Heart left ventricle (tissue), 16 donors: ENCODE results near the gene DMD. TPM values are rescaled to one million over a fixed set of nuclear protein-coding genes. Genes with fewer than 3 reads are reported as not detected.
"Not testable (repeated sequence)": the region's sequence is repeated elsewhere in the genome, so short reads cannot be mapped to it uniquely, and the experiment has no call there.

ENCODE experiments used
- ATAC-seq, 4 donors: fragments of 200-7000 bp; cut with Tn5 transposase; one replicate each; pipeline ENCODE4 v1.9.1; 2020 to 2022; ENCODE audit warnings: moderate library complexity in 4 of 4, mild to moderate bottlenecking in 3 of 4, moderate number of reproducible peaks in 1 of 4
- DNase-seq, 5 donors: peaks; one replicate each; pipeline ENCODE4 v3.0.0-alpha.2; 2020
- H3K27ac ChIP-seq, 12 donors: fragments of 200-600 bp; sonication (generic) in 4 of 12; one replicate each; pipeline versions ENCODE4 v1.5.0 to v1.8.0; 2016 to 2022; ENCODE audit warnings: mild to moderate bottlenecking in 2 of 12
- H3K27me3 ChIP-seq, 9 donors: fragments of 200-600 bp; sonication (generic) in 2 of 9; one replicate each; pipeline versions ENCODE4 v1.5.1 to v1.8.0; 2016 to 2022; ENCODE audit warnings: mild to moderate bottlenecking in 3 of 9
- H3K36me3 ChIP-seq, 9 donors: fragments of 200-600 bp; sonication (generic) in 2 of 9; one replicate each; pipeline versions ENCODE4 v1.5.0 to v1.8.0; 2018 to 2022; ENCODE audit warnings: mild to moderate bottlenecking in 2 of 9
- H3K4me1 ChIP-seq, 12 donors: fragments of 200-600 bp; sonication (generic) in 4 of 12; one replicate each; pipeline versions ENCODE4 v1.5.0 to v1.8.0; 2016 to 2022; ENCODE audit warnings: mild to moderate bottlenecking in 3 of 12
- H3K4me3 ChIP-seq, 12 donors: fragments of 200-600 bp; sonication (generic) in 4 of 12; one replicate each; pipeline versions ENCODE4 v1.5.0 to v1.8.0; 2017 to 2022; ENCODE audit warnings: mild to moderate bottlenecking in 9 of 12, moderate library complexity in 4 of 12
- H3K9me3 ChIP-seq, 12 donors: fragments of 200-600 bp; sonication (generic) in 4 of 12; one replicate each; pipeline versions ENCODE4 v1.5.0 to v1.8.0; 2016 to 2022; ENCODE audit warnings: mild to moderate bottlenecking in 1 of 12
- CTCF ChIP-seq, 12 donors: fragments of 200-600 bp; sonication (generic) in 4 of 12; IDR thresholded peaks; one replicate each; pipeline versions ENCODE4 v1.5.0 to v1.8.0; 2018 to 2022; ENCODE audit warnings: antibody characterized with exemption in 12 of 12, mild to moderate bottlenecking in 5 of 12
- POLR2A ChIP-seq, 2 donors: fragments of 450-650 bp; IDR thresholded peaks; one replicate each; pipeline ENCODE4 v1.6.1; 2017; ENCODE audit warnings: antibody characterized with exemption in 2 of 2, mild to moderate bottlenecking in 2 of 2, moderate library complexity in 2 of 2
- WGBS, 4 donors: extraction: QIAGEN DNeasy Blood & Tissue Kit in 2 of 4; methylation state at CpG; one replicate each; pipeline versions ENCODE4 v1.1.5 to v1.1.7; 2013 to 2018; 5-methylcytosine and 5-hydroxymethylcytosine counted together
- intact Hi-C, 10 donors: fragments of 100-400 bp; cut with DNase I; formaldehyde crosslinking; loops; one replicate each; pipeline versions ENCODE4 v1.11.1 to v1.14.2; 2022
- polyA plus RNA-seq, 2 donors: library from polyadenylated mRNA; stranded (reverse); fragments of 200-250 nt; gene quantifications; one replicate each; pipeline ENCODE4 v1.2.3, GENCODE V29; 2013
- total RNA-seq, 9 donors: library from RNA; depleted of rRNA in 2 of 9; stranded (reverse); fragments of >200 nt in 2 of 9; fragmentation: NEBNext Ultra II Directional in 3 of 9; extraction: Animal tissue kit (Norgen Biotek cat#: 25700) in 3 of 9; gene quantifications; one replicate each; pipeline versions ENCODE4 v1.1.0 to v1.2.4, GENCODE V29; 2016 to 2023
- donor health status: ischemic (EF 13 %, LVEDD 7.1; RV severe dilation, severe dysfunction).
- donor health status: healthy with polysubstance abuse.
- donor health status: DM: no; HTN: yes; CAD: no.
- donor health status: DM: no; HTN: no; CAD: no.
- donor health status: ischemic (EF 25% LVEDD 6.9; RV normal size, moderate dysfunction).
- donor health status: ischemic (EF 25% LVEDD 5.7; RV mildly dilated, moderate dysfunction).
- donor health status: healthy.
- donor health status: DM: yes; HTN: yes; CAD: no.
- donor health status: ischemic (EF 35%, LVEDD 5.7; RV mildly dilated, moderate dysfunction).
- donor health status: nonischemic (EF 11% LVEDD 7.7; RV severe dilation, severe dysfunction).
- donor health status: DM: yes; HTN: yes; CAD: no.
- donor health status: PGD.
- donor health status: ischemic (EF 29% LVEDD 5.4; RV normal size, mild dysfunction).
- donor health status: nonischemic (EF 23%, LVEDD 6.1; RV moderate dilation, normal function).

DMD gene
- total and polyA plus RNA-seq, 11 donors: 34.7 to 236 (median 162) TPM

- ATAC-seq (no peak), DNase-seq (no peak)
- Histone ChIP-seq H3K36me3 (no peaks in the 10 kb centered on the region), H3K4me3 (no peak overlapping the region), H3K27me3 (no peaks in the 10 kb centered on the region), H3K27ac (no peak overlapping the region), H3K4me1 (peaks cover 0 to 18% (median 0%) of the 10 kb centered on the region in 12 donors), H3K9me3 (no peaks in the 10 kb centered on the region)
- intact Hi-C loops: loop anchor here in 1 of 10 donors (10.0 kb wide), 1 partner anchor 127 kb away; the partner anchor contains the start of gene DMD
- TF ChIP-seq POLR2A (IDR thresholded peaks at IDR 0.05) (no peak), CTCF (IDR thresholded peaks at IDR 0.05) (no peak)
These were observed 123.9 kb downstream of the DMD start for GRCh38 chrX:33087411-33087810.

DNA sequence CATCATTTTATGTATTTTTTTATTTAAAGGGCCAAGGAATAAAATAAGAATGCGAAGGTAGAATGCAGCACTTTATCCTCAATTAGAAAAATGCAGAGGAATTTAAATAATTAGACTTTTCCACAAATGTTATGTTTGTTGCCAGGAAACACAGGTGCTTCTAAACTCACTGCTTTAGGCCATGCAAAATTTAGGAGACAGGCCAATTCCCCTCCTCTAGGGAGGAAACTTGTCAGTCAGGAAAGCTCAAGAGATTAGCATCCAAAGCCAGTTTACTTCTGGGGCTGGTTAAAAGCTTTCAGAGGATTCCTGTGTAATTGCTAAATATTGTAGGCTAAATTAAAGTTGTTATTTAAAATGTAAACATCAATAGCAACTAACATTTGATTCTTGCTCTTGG is 124.5 kb downstream of the DMD start:
- WGBS, 4 donors: 66 to 86% (median 77%) methylated on average over 1 of the region's 1 CpG
- no peak overlapping the region for H3K4me3 ChIP-seq
- TF ChIP-seq POLR2A (IDR thresholded peaks at IDR 0.05) (no peak), CTCF (IDR thresholded peaks at IDR 0.05) (no peak)
- no peak for ATAC-seq
- no peaks in the 10 kb centered on the region for H3K9me3 ChIP-seq
- H3K27ac ChIP-seq: no peak overlapping the region
- no peak for DNase-seq
- H3K4me1 ChIP-seq: peaks cover 0 to 20% (median 0%) of the 10 kb centered on the region in 12 donors
- H3K36me3 ChIP-seq: no peaks in the 10 kb centered on the region
- intact Hi-C loops: loop anchor here in 1 of 10 donors (10.0 kb wide), 1 partner anchor 128 kb away; the partner anchor contains the start of gene DMD
- no peaks in the 10 kb centered on the region for H3K27me3 ChIP-seq

GRCh38 chrX:33082371-33082770 is 129.0 kb downstream of the DMD start:
- H3K36me3 ChIP-seq: peaks cover 0 to 3% (median 0%) of the 10 kb centered on the region in 9 donors
- ATAC-seq: peak in 1 of 4 donors; percentile 36
- no peak for TF ChIP-seq POLR2A (IDR thresholded peaks at IDR 0.05)
- no peak for TF ChIP-seq CTCF (IDR thresholded peaks at IDR 0.05)
- H3K27ac ChIP-seq: peak overlapping the region in 10 of 12 donors; percentile 10 to 78 (median 53)
- 38 to 61% (median 53%) methylated on average over 1 of the region's 1 CpG for WGBS, 4 donors
- intact Hi-C loops: loop anchor here in 1 of 10 donors (10.0 kb wide), 1 partner anchor 132 kb away; the partner anchor contains the start of gene DMD
- no peaks in the 10 kb centered on the region for H3K27me3 ChIP-seq
- peaks cover 0 to 21% (median 3%) of the 10 kb centered on the region in 12 donors for H3K4me1 ChIP-seq
- H3K4me3 ChIP-seq: no peak overlapping the region
- DNase-seq: no peak
- peaks cover 0 to 5% (median 0%) of the 10 kb centered on the region in 12 donors for H3K9me3 ChIP-seq

- Histone ChIP-seq H3K36me3 (peaks cover 0 to 3% (median 0%) of the 10 kb centered on the region in 9 donors), H3K27me3 (no peaks in the 10 kb centered on the region), H3K4me1 (peaks cover 0 to 14% (median 0%) of the 10 kb centered on the region in 12 donors), H3K27ac (no peak overlapping the region), H3K4me3 (no peak overlapping the region), H3K9me3 (peaks cover 0 to 5% (median 0%) of the 10 kb centered on the region in 12 donors)
- WGBS, 4 donors: 57 to 92% (median 84%) methylated on average over 3 of the region's 3 CpGs
- intact Hi-C loops: no loop called here
- TF ChIP-seq CTCF (IDR thresholded peaks at IDR 0.05) (no peak), POLR2A (IDR thresholded peaks at IDR 0.05) (no peak)
- no peak for DNase-seq
- no peak for ATAC-seq
These were observed 133.1 kb downstream of the DMD start for GRCh38 chrX:33078273-33078672.

DNA sequence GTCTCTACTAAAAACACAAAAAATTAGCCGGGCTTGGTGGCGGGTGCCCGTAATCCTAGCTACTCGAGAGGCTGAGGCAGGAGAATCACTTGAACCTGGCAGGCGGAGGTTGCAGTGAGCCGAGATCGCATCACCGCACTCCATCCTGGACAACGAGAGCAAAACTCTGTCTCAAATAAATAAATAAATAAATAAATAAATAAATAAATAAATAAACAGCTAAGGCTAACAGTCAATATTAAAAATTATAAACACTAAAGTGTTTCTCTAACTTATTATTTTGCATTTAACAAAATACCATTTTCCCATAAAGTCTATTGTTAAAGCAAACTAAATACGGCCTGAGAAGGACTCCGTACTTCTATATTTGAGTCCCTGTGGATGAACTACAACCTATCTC is 137.7 kb downstream of the DMD start:
- 89 to 98% (median 92%) methylated on average over 11 of the region's 11 CpGs for WGBS, 4 donors
- intact Hi-C loops, DNase-seq, ATAC-seq, H3K4me3 ChIP-seq, H3K27ac ChIP-seq, H3K4me1 ChIP-seq, H3K27me3 ChIP-seq, H3K9me3 ChIP-seq, H3K36me3 ChIP-seq: not testable (repeated sequence)
